Measurements from ENCODE around the gene FAM13A.

Gene FAM13A

DNA sequence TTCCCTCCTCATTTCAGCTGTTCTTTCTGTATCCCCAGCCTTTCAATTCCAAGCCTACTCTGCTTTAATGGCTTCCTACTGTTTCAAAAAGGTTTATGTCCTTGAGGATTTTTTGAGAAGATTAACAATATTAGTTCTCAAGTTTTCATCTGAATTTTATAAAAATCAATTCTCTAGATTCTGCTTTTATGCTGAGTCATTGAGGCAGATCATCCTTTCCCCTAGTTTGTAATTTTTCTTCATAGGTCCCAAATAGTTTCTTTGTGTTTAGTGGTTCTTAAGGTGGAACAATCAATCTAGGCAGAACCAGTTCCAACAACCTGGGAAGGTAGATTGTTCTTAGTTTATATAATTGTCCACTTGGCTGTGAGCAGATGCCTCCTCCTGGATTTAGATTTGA is 259.3 kb downstream of the FAM13A start:
- in situ Hi-C loops (cut with MboI; ENCODE audit: low sequenced_read_pairs) = no loop called here

DNA sequence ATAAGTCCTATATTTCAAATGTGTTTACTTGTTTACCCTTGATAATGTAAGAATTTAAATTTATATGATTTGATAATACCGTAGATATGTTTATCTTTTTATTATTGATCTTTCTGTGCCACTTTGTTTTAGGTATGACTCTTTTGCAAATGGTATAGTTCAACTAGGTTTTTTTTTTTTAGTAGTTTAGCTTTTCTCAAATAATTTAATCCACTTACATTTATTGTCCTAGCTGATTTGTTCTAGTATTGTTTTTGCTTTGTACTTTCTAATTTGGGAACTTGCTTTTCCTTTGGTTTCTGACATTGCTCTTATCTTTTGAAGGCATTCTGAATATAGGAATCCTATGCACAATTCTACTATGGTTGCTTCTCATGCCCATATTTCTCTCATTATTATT is 260.4 kb downstream of the FAM13A start:
- in situ Hi-C loops (cut with MboI; ENCODE audit: low sequenced_read_pairs) = no loop called here

DNA sequence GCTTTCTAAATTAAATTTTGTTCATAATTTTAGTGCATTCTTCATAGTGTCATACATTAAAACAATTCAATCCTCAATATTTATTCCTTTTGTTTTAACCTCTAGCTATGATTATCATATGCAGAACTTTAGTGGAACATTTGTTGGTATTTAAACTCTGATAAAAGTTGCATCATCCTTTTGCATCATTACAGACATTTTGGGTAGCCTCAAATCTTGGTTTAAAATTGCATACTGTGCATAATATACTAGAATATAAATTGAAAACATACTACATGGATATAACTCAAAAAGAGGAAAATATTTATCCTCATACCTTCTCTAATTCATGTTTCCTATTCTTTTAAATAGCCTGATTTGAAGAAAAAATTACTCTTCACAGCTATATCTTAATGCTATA is 262.0 kb downstream of the FAM13A start:
- in situ Hi-C loops (cut with MboI; ENCODE audit: low sequenced_read_pairs) = no loop called here

DNA sequence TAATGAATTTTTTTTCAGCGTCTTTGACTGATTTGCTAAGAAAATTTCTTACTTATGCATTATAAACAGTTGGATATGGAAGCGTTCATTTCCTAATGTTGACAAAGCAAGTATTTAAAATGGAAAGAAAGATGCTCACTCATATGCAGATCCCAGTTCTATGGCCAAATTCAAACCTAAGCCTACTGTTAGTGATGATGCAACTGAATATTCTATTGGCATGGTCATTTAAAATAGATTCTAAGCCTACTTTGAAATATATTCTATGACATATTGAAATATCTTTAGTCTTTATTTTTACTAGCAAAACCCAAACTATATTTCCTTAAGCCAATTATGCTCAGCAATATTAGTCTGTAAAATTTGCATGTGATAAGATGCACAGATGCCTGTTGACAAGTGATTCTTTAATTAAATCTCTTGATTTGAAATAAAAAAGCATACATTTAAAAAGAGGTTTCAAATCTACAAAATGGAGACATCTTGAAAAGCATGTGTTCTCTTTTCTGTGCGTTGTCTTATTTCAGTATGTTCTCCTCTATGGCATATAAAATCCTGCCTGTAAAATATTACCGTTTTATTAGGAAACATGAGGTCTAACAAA is 262.8 kb downstream of the FAM13A start:
- in situ Hi-C loops (cut with MboI; ENCODE audit: low sequenced_read_pairs) = no loop called here

DNA sequence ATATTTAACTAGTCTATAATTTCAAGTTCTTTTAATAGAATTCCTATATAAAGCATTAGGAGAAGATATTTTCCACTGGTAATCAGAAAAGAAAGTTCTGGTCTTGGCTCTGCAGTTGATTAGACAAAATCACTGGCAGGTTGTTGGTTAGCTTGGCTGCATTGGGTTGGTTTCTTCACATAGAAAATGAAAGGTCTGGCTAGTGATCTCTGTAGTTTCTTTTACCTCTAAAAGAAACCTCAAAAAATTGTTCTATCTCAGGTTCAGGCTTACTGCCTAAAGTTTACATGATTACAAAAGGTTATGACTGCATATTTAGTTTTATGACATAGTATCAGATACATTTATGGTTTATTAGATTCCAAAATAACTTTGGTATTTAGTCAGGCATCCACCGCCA is 263.5 kb downstream of the FAM13A start:
- in situ Hi-C loops (cut with MboI; ENCODE audit: low sequenced_read_pairs) = no loop called here

DNA sequence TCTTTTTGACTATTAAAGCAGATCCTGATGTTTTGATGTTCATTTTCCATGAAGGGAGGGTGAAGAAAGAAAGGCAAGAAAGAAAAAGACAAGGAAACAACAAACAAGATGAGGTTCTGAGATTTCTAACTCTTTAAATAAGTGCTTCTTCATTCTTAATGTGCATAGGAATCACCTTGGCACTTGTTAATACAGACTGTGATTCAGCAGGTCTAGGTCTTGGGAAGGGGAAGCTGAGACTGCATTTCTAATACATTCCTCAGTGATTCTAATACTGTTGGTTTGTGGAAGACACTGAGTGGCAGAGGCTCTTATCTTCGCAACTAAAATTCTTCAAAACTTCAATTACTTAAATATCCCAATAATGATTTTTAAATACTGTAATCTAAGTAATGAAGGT is 264.2 kb downstream of the FAM13A start:
- in situ Hi-C loops (cut with MboI; ENCODE audit: low sequenced_read_pairs) = no loop called here

DNA sequence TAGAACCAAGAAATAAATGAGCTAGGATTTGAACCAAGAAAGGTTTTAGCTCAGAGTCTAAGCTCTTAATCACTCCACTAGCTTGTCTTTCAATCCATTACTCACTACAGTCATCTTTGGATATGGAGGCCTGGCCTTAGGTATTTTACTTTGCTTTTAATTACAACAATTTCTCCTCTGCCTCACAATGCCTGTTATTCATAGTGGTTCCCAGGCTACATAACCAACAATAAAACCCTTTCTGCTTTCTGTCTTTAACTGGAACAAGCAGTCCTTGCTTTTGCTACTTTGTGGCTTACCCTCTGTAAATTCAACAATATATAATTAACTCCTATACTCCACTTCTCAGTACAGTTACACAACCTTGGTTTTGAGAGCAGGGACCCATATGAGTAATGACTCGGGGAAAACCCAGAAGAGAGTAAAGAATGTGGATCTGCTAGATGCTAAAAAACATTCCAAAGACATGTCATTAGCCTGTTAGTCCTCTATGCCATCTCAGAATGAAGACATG is 264.7 kb downstream of the FAM13A start:
- in situ Hi-C loops (cut with MboI; ENCODE audit: low sequenced_read_pairs) = no loop called here

DNA sequence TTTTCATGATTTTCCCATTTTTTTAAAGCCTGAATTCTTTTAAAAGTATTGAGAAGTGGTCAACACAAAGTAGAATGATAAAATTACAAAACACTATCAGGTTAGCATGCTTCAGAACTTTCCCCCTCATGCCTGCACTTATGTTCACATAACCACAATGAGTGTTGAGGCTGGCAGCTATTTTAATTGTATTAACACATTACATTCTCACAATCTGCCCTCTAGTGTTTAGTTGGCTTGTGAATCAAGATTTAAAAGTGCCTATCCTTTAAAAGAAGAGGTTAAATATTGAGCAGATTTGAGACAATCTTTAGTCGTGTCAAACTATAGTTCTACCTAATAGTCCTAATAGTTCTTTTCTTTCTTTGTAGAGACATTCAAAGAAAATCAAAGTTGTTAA is 265.7 kb downstream of the FAM13A start:
- in situ Hi-C loops (cut with MboI; ENCODE audit: low sequenced_read_pairs) = no loop called here

DNA sequence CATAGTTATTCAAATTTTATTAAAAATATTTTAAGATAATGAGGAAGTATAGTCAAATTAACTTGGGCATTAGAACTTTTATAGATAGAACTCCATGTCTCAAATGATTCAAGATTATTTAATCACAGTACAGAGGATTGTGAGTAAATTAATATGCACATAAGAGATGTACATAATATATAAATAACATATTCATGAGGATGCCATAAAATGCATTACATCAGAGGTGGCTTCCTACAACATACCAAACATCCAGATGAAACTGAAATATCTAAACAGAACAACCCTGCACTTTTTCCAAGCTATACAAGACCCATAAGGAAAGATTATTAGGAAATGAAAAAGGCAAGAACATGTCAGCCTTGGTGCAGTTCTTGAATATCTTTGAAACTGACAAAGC is 268.1 kb downstream of the FAM13A start:
- in situ Hi-C loops (cut with MboI; ENCODE audit: low sequenced_read_pairs) = no loop called here

DNA sequence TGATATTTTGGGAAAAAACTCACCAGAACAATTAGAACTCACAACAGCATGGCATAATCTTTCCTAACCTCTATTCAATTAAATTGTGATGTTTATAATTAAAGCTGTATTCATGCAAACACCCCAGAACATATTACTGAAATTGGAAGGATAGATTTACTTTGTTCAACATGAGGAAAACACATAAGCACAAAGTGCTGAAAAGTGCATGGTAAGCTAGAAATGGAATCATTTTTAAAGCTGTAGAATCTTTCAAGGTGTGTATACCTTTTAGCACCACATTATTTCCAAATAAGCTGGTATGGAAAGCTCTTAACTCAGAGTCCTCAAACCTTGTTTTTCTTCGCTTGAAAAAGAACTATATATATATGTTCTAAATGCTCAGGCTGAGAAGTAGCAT is 268.6 kb downstream of the FAM13A start:
- in situ Hi-C loops (cut with MboI; ENCODE audit: low sequenced_read_pairs) = no loop called here

DNA sequence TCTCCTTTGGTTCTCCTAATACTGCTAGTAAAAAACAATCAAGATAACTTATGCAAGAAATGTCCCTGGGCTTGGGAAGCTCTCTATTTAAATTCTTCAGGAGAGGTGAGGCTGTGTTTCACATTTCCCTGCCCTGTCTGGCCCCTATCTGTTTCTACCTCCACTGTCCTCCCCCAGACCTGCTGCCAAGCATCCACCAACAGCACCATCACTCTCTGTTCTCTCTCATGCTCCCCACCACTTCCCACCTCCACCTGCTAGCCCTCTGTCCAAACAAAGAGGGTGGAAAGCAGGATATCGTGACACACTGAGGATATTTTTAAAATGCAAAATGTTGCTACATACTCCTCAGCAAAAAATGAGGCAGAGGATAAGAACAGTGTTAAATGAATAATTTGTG is 271.0 kb downstream of the FAM13A start:
- in situ Hi-C loops (cut with MboI; ENCODE audit: low sequenced_read_pairs) = no loop called here

DNA sequence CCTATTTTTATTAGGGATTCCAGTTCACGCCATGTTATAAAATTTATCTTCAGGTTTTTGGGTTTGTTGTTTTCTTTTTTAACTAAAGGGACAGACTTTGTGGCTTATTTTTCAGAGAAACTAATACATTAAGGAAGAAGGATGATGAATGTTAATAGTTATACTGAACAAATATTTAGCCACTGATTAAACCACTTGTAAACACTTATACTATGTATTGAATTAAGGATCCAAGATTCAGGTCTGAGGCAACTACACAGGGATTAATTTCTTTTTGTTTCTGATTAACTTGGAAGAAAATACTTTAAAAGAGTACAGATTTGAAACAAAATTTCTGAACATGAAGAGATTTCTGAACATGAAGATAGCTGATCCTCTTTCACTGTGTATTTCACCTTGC is 276.6 kb downstream of the FAM13A start:
- in situ Hi-C loops (cut with MboI; ENCODE audit: low sequenced_read_pairs) = no loop called here

DNA sequence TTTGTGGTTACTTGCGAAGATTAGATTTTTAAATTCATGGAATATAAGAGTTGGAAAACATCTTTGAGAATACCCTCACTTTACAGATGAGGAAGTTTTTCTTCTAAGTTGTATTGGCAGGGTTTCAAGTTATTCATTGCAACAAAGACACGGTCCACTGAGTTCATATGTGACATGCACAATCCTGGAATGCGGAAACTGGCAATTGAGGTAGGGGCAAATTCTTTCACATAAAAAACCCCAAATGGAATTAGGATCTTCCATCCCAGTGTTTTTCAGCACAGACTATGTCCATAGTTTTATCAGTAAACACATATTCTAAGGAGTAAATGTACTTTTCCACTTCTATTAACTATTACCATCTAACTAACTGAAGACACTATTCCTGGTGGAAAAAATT is 277.6 kb downstream of the FAM13A start:
- in situ Hi-C loops (cut with MboI; ENCODE audit: low sequenced_read_pairs) = no loop called here

DNA sequence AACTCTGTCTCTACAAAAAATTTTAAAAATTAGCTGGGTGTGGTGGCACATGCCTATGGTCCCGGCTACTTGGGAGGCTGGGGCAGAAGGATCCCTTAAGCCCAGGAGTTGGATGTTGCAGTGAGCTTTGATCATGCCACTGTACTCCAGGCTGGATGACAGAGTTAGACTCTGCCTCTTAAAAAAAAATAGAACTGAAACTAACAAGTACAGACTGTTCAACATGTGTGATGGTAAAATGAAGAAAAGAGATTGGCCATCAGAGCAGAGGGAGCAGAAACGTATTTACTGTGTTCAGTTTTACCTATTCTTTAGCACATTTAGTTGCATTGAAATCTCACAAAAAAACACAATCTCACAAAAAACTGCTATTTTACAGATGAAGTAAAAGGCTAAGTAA is 281.5 kb downstream of the FAM13A start:
- in situ Hi-C loops (cut with MboI; ENCODE audit: low sequenced_read_pairs) = no loop called here

DNA sequence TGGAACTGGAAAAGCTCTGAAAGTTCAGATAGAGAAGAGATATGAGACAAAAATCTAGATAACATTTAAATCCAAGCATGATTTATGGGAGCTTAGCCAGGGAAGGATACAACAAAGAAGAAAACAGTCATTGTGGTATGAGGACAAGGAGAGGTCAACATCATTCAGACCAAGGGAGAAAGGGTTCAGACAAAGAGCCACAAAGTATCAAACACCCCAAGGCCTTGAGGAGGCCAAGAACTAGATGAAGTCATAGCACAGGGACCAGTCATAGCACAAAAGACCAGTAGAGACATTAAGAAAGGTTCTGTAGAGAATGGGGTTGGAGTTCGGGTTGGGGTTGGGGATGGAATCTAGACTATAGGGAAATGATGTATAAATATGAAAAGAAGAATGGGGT is 282.0 kb downstream of the FAM13A start:
- in situ Hi-C loops (cut with MboI; ENCODE audit: low sequenced_read_pairs) = no loop called here

DNA sequence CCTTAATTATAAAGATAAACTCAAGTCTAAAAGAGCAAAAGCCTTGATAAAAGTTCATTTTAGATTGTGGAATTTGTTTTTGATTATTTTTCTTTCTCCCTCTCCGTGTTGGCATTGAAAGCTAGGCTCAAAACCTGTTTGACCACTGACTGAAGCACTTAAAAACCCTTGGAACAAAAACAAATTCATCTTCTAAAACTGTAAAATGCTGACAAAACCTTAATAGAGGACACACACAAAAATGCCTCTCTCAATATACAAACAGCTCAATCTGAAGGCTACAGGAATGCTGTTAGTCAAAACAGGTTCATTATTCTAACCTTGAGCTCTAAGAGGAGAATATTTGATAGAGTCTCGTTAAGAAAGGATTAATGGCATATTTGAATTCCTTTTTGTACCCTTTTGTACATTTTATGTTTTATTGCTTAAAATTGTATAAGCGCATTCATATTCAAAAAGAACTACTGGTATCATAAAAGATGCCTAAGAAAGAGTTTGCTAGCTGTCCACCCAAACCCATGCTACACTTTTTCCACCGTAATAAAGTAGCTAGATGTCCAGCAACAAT is 285.0 kb downstream of the FAM13A start:
- in situ Hi-C loops (cut with MboI; ENCODE audit: low sequenced_read_pairs) = no loop called here

DNA sequence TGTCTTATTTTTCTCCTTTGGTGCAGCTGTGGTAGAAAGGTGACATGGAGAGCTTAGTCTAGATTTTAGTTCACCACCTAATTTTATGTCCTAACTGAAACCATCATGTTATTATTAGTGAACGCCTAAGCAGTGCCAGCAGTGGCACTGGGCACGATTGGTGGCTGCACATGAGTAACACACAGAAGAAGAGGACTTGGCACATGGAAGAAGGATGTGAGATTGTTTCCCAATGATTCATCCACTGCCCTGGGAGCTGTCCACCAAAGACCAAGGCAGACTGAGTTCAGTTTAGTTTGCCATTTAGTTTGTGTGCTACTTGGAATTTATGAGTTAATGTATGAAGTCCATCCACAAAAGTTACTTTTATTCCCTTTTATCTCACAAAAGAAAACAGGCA is 291.3 kb downstream of the FAM13A start:
- in situ Hi-C loops (cut with MboI; ENCODE audit: low sequenced_read_pairs) = no loop called here

DNA sequence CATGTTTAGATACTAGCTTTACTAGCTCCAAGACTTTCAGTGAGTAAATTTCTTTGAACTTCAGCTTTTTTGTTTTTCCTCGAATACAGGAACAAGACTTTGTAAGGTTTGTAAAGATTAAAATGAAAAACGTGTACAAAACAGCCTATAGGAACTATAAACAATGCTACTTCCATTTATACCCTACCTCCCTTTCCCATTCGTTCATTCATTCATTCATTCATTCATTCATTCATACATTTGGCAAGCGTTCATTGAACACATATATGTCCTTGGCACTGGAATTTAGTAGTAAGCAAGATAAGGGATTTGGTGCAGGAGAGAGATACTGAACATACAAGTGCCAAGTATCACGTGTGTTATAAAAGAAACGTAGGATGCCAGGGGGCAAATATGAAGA is 293.9 kb downstream of the FAM13A start:
- in situ Hi-C loops (cut with MboI; ENCODE audit: low sequenced_read_pairs) = no loop called here

DNA sequence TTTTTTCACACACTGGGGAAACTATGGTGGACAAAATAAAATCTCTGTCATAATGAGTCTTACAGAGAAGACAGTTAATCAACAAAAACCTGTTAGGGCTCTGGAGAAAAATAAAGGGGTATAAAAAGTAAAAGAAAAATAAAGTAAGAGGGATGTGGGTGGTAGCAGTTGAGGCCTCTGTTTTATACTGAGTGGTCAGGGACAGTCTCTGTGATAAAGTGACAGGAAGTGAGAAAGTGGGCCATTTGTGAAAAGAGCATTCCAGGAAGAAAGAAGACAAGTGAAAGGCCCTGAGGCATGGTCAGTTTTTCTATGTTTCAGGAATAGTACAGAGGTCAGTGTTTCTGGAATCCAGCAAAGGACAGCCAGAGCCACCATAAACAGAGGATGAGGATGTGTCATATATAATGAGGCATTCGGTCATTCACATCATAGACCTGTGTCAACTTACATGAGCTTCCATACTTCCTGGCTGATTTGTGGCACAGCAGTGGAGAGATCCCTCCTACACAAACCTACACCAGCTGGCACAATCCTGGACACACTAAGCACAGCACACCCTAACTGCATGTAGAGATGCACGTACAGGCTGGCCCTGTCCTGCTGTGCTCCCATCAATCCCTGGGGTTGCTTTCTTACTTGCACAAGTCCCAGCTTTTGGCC is 295.0 kb downstream of the FAM13A start:
- in situ Hi-C loops (cut with MboI; ENCODE audit: low sequenced_read_pairs) = no loop called here

DNA sequence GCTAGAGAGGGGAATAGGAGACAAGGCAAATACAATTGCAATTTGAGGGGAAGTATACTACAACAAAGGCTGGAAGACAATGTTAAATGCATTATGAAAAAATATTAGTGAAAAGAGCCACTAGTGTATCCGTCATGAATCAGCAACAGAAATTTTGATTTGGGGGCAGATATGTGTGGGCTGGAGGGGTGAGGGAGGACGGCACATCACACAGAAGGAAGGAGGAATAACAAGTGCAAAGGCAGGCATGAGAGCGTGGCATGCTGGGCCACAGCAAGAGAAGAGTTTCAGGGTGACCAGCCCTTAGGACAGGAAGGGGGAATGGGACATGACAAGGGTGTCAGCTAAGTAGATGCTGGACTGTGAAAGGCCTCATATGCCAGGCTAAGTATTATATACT is 295.6 kb downstream of the FAM13A start:
- in situ Hi-C loops (cut with MboI; ENCODE audit: low sequenced_read_pairs) = no loop called here

DNA sequence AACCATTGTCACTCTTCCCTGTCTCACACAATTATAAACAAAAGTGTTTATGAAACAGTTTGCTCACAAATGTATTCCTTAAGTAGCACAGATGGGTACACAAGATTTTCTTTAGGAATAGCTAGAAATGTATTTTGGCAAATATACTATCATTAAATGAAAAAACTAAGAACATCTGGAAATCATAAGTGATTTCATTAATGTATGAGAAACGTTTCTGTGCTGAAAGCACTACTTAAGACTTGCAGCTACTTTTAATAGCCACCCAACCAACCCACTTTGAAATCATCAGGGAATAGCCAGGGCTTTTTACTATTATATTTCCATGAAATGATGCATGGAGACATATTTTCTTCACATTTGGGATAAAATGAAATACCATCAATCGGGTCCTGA is 297.1 kb downstream of the FAM13A start:
- in situ Hi-C loops (cut with MboI; ENCODE audit: low sequenced_read_pairs) = no loop called here

DNA sequence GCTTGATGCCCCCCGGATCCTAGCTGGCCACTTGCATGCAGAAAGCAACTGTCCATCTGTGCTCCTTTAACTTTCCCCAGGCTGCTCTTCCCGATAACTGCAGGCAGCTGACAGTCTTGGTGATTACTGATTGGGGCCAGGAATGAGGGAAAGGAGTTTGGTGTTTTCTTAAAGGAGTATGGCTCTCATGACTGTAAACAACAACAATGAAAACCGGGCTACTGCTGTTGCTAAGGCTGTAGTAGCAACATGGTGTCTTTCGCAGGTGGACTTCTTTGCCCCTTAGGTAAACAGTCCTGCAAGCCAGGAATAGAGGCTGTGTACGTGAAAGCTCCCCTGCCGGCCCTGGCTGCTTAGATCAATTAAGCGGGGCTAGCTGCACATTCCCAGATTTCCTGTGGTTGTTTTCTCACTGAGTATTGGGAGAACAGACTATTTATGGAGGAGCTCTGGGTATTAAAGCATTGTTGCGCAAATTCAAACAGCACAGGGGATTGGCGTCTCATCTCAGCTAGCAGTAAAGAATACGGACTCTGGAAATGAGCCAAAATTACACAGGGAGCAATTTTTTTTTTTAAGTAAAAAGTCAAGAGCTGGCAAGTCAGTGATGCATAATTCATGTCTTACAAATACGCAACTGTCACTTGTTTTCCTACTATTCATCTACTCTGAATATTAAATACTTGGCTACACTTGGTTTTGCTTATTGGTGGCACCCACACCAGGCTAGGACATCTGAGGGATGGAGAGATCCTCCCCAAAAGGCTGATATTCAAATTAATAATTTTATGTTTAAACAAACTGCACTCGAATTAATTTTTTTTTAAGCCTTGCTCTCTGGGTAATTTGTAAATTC is 297.7 kb downstream of the FAM13A start:
- in situ Hi-C loops (cut with MboI; ENCODE audit: low sequenced_read_pairs) = no loop called here

Measured in HL-60/S4 treated with retinoic acid at 250 ng/mL for 4 days and 3 days (cell line).